ENCODE data around the gene CECR2.

- TF ChIP-seq SNAI2 (CRISPR knock-in tag; IDR thresholded peaks at IDR 0.05) (no peak), GLIS3 (CRISPR knock-in tag; IDR thresholded peaks at IDR 0.05) (no peak), ZC3H10 (CRISPR knock-in tag; IDR thresholded peaks at IDR 0.05) (no peak), ZNF565 (CRISPR knock-in tag; conservative IDR thresholded peaks at IDR 0.05; ENCODE audit: low read depth) (no peak), TOX (CRISPR knock-in tag; IDR thresholded peaks at IDR 0.05; ENCODE audit: borderline replicate concordance) (no peak), ARNTL (CRISPR knock-in tag; IDR thresholded peaks at IDR 0.05; ENCODE audit: borderline replicate concordance, low read depth) (no peak), PATZ1 (CRISPR knock-in tag; IDR thresholded peaks at IDR 0.05; ENCODE audit: borderline replicate concordance) (no peak), CREB5 (CRISPR knock-in tag; IDR thresholded peaks at IDR 0.05; ENCODE audit: low read depth) (no peak), TSHZ2 (CRISPR knock-in tag; IDR thresholded peaks at IDR 0.05) (no peak), CSDC2 (CRISPR knock-in tag; IDR thresholded peaks at IDR 0.05) (no peak), ZFP3 (CRISPR knock-in tag; IDR thresholded peaks at IDR 0.05) (no peak), BACH2 (CRISPR knock-in tag; IDR thresholded peaks at IDR 0.05; ENCODE audit: borderline replicate concordance) (no peak), ESRRG (CRISPR knock-in tag; IDR thresholded peaks at IDR 0.05) (no peak)
Measured at GRCh38 chr22:17596226-17596625, 227.0 kb downstream of the CECR2 start.

All from SK-N-SH treated with all-trans-retinoic acid at 6 μM for 48 hours (cell line).